GM21390 (cell line): ENCODE data around the gene FRY.
A peak's percentile ranks its signal among the peaks of the same experiment; 100 is the strongest.

Experiments
- ATAC-seq: cut with Tn5 transposase; IDR thresholded peaks from one replicate; pipeline ENCODE4 v1.9.1; 2021; ENCODE audit not compliant: unreplicated experiment

Gene FRY

DNA sequence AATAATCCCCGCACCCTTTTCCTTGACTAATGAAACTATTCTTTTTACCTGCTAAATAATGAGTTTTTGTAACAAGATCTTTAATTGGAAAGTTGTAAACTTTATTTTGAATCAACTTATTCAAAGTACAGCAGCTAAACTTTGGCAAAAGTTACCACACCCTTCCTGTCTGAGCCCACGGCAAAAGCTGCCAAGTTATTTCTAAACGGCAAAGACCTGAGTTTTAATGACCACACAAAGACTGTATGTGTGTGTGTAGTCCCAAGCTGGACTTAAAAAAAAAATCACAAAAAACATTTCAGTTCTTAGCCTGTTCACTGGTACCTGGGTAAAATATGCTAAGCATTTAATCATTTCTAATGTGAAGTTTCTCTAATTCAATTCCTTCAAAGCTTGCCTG, 222.8 kb downstream of the FRY start:
- ATAC-seq = no peak

DNA sequence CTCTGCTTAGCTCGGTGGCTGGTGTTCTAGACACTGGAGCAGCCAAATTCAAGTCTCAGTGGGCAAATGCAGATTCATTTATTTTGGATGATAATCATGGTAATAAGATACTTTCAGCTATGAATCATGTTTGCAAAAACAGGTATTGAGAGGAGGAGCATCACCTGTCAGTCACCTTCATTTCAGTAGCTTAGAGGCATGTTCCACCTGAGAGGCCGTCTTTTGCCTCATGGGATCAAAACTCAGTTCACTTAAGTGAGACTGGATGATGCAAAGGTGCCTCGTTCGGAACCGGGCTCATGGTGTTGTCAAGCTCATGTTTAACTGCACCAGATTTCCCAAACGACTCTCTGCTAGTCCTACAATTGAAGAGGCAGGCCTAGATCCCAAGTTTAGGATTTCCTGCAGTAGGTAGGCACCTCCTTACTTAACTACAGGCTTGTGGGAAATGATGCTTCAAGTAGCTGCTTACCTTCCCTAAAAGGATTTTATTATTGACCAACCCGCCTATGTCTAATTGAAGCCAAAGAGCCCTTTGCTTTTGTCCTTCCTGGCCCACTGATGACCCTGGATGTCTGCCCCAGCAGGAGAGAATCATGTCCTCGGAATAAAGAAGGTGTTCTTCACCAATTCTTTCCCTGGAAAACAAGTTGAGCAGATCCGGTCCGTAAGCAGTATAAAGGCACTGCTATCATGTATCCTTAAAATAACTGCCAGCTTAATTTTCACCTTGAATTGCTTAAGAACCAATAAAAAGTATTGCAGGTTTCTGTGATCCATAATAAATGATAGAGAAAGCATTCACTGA, 223.5 kb downstream of the FRY start:
- ATAC-seq = no peak

DNA sequence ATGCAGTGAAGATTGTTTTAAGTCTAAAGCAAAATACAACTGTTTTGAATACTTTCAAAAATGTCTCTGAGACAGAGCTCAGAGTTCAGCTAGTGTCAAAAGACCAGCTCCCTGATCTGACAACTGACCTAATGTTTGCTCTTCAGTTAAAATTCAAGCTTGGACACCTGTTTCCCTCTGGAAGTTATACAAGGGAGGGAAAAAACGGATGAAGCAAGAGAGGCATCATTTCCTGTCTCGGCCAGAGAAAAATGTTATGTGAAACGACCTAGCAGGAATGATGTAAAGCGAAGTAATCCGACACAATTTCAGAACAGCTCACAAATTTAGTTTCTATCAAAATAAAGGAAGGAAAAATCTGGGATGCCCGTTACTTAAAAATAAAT, 224.1 kb downstream of the FRY start:
- ATAC-seq = no peak

- no peak for ATAC-seq
These were observed 224.7 kb downstream of the FRY start for GRCh38 chr13:32256243-32256642.

DNA sequence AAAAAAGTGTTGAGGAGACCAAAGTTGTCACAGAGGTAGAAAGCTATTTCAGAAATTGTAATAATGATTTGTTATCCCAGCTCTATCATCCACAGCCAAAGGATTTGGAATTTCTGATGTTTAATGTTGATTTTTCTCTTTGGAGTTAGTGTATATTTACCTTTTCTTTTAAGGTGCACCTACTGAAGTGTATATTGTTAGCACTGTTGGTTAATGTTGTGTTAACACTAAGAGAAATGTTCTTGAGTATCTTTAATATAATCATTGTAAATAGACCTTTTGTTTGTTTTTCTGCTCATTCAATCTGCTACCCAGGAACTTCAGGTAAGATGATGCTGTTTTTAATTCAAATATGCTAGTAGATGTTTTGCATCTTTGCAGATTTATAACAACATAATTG, 226.1 kb downstream of the FRY start:
- no peak for ATAC-seq

GRCh38 chr13:32259116-32259515, 227.5 kb downstream of the FRY start:
- no peak for ATAC-seq

- ATAC-seq = no peak
These were observed 230.0 kb downstream of the FRY start for GRCh38 chr13:32261567-32261966.

DNA sequence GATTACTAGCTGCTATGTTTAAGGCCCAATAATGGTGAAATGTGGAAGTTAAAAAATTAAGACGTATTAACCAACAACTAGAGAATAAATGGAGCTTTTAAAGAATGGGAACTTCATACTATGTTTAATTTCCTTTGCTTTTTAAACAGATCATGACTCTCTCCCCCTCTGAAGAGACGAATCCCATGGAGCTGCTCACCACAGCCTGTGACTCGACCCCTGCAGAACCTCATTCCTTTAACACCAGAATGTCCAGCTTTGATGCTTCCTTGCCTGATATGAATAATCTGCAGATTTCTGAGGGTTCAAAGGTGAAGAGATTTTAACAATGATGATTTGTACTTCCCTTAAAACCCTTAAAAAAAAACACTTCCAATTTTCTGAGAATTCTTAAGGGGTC, 230.6 kb downstream of the FRY start:
- ATAC-seq = no peak

GRCh38 chr13:32262619-32263018, 231.0 kb downstream of the FRY start:
- ATAC-seq = no peak

DNA sequence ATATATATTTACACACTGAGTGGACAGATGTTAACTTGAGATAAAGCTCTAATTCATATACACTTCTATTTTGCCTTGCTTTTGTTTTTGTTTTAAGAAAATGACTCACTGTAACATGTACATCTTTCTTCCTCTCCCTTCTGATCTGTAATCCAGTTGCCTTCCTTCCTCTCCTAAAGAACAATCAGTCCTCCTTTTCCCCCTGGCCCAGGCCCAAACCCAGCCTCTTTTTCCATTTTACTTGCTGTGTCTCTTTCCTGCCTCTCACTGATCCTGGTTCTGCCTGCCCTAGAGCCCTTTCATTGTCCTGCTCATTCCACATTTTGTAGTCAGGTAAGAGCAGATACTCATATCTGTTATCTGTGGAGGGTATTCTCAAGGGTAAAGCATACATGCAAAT, 232.8 kb downstream of the FRY start:
- ATAC-seq = no peak

DNA sequence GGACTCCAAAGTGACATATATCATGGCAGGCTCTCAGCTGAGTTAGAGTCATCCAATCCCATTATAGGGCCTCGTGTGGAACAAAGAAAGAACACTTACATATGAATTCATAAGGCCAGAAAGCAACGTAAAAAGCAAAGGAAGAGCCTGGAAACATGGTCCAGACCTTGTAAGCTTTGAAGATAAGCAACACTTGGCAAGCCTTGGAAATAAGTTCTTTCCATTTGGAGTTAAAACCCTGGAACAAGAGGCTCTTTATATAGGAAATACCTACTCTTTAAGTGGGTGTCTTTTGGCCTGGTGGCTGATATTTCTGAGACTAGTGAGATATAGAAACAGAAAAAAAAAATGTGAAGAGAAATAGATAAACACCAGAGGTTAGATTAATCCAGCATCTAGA, 234.2 kb downstream of the FRY start:
- no peak for ATAC-seq

GRCh38 chr13:32266130-32266529, 234.6 kb downstream of the FRY start:
- ATAC-seq = no peak

- peak; percentile 96 for ATAC-seq
These were observed 236.4 kb downstream of the FRY start for GRCh38 chr13:32267836-32268439.

- no peak for ATAC-seq
These were observed 240.6 kb downstream of the FRY start for GRCh38 chr13:32272021-32272683.

- ATAC-seq = no peak
These were observed 246.3 kb downstream of the FRY start for GRCh38 chr13:32277839-32278238.

DNA sequence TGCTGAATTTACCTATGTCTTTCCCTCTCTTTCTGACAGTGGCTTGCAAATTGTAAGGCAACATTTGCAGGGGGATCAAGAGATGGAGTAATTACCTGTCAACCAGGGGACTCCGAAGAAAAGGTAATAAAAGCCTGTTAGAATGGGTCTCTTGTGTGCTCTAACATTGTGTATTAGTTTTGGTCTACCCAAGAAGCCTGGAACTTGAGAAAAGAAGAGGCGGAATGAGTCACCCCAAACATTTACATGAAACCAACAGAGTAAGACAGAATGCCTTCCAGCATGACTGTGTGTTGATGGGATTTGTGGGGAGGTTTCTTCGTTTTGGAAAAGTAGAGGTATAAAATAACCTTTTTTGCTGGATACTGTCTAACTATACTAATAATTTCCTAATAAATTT, 246.9 kb downstream of the FRY start:
- ATAC-seq = no peak

- no peak for ATAC-seq
These were observed 249.5 kb downstream of the FRY start for GRCh38 chr13:32281096-32281495.

GRCh38 chr13:32282096-32282711, 250.6 kb downstream of the FRY start:
- ATAC-seq = no peak

GRCh38 chr13:32284927-32285632, 253.5 kb downstream of the FRY start:
- no peak for ATAC-seq

- no peak for ATAC-seq
These were observed 254.0 kb downstream of the FRY start for GRCh38 chr13:32285633-32285965.

DNA sequence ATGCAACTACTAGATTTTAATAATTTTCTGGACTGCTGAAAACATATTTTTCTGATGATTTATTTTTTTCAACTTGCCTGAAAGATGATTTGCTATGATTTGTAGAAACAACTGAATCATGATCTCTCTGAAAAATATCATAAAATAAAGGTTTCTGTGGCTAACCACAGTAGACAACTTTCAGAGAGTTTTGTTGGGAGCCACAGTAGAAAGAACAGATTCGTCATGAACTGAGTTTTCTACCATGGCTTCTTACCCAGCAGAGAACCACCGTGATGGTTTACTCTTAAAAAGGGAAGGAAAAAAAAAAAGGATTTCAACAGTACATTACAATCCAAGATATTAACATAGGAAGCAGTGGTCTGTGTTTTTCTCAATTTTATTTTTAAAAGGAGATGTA, 265.6 kb downstream of the FRY start:
- no peak for ATAC-seq
